ENCODE data around the gene CNDP2.
A peak's percentile ranks its signal among the peaks of the same experiment; 100 is the strongest.

CNDP2 gene

DNA sequence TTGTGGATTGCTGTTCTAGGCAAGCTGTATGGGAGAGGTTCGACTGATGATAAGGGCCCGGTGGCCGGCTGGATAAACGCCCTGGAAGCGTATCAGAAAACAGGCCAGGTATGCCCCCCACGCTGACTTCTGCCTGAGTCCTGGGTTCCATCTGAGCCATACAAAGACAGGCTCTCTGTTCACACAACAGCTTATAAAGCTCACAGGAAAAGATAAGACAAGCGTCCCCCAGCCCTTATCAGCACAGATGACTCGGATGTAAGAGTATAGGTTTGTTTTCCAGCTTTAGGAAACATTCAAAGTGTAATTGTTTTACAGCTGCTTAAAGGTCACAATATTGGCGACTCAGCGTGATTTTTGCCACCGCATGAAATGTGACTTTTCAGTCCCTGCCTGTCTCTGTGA, 12.7 kb downstream of the CNDP2 start:
- no peak for DNase-seq
- no peak overlapping the region for H3K4me3 Mint-ChIP-seq
- H3K36me3 Mint-ChIP-seq (ENCODE audit: low read depth): peaks cover 56% of the 10 kb centered on the region
- TF ChIP-seq, protein P1, sequence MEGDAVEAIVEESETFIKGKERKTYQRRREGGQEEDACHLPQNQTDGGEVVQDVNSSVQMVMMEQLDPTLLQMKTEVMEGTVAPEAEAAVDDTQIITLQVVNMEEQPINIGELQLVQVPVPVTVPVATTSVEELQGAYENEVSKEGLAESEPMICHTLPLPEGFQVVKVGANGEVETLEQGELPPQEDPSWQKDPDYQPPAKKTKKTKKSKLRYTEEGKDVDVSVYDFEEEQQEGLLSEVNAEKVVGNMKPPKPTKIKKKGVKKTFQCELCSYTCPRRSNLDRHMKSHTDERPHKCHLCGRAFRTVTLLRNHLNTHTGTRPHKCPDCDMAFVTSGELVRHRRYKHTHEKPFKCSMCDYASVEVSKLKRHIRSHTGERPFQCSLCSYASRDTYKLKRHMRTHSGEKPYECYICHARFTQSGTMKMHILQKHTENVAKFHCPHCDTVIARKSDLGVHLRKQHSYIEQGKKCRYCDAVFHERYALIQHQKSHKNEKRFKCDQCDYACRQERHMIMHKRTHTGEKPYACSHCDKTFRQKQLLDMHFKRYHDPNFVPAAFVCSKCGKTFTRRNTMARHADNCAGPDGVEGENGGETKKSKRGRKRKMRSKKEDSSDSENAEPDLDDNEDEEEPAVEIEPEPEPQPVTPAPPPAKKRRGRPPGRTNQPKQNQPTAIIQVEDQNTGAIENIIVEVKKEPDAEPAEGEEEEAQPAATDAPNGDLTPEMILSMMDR (IDR thresholded peaks at IDR 0.05): no peak
- H3K27me3 Mint-ChIP-seq (ENCODE audit: low read depth, poor library complexity): peaks cover 3% of the 10 kb centered on the region
- H3K27ac Mint-ChIP-seq: peak overlapping the region; percentile 42
- peaks cover 4% of the 10 kb centered on the region for H3K4me1 Mint-ChIP-seq
- no peaks in the 10 kb centered on the region for H3K9me3 Mint-ChIP-seq

DNA sequence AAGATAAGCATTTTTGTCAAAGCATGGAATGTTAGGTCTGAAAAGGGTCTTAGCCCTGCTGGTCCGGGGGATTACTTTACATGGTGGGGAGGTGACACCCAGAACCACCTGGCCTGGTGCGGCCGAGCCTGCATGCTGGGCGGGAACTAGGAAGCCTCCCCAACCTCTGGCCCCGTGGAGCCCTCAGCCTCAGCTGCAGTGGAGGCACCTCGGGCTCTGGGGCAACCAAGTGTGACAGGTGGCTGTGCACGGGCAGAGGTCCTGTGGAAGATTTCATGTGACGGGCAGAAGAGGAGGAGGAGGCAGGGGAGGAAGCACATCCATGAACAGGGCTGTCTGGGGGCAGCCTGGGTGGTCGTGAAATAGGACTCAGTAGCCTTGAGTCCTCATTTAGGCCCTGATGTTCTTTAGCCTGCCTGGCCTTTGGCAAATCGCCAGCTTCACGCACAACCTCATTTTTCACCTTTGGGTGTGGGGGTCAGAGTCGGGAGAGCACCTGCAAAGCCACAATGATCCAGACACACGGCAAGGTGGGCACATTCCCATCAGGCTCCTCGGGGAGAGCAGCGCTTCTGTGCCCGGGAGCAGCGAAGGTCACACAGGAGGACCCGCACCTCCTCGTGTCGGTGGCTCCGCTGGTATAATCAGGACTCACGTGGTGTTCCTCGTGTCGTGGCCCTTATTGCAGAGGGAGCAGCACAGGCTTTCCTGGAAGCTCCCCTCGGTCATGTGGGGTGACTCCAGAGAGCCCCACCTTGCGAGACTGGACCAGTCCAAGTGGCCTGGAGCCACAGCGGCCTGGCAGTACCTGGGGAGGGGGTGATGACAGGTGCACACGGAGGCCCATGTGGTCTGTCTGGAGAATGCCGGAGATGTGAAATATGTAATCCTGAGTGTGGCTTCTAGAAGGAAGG, 13.9 kb downstream of the CNDP2 start:
- TF ChIP-seq, protein P1 (IDR thresholded peaks at IDR 0.05): no peak
- H3K36me3 Mint-ChIP-seq (ENCODE audit: low read depth): peaks cover 56% of the 10 kb centered on the region
- peaks cover 4% of the 10 kb centered on the region for H3K4me1 Mint-ChIP-seq
- peaks cover 6% of the 10 kb centered on the region for H3K27me3 Mint-ChIP-seq (ENCODE audit: low read depth, poor library complexity)
- DNase-seq: no peak
- H3K4me3 Mint-ChIP-seq: no peak overlapping the region
- no peak overlapping the region for H3K27ac Mint-ChIP-seq
- no peaks in the 10 kb centered on the region for H3K9me3 Mint-ChIP-seq

DNA sequence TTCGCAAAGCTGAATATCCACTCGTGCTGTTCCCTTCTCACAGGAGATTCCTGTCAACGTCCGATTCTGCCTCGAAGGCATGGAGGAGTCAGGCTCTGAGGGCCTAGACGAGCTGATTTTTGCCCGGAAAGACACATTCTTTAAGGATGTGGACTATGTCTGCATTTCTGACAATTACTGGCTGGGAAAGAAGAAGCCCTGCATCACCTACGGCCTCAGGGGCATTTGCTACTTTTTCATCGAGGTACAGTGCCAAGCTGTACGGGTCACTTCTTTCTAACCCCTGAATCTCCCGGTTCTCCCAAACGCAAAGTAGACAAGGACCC, 14.6 kb downstream of the CNDP2 start:
- H3K9me3 Mint-ChIP-seq: no peaks in the 10 kb centered on the region
- no peak for DNase-seq
- peaks cover 4% of the 10 kb centered on the region for H3K4me1 Mint-ChIP-seq
- TF ChIP-seq, protein P1 (IDR thresholded peaks at IDR 0.05): no peak
- peaks cover 56% of the 10 kb centered on the region for H3K36me3 Mint-ChIP-seq (ENCODE audit: low read depth)
- H3K27ac Mint-ChIP-seq: no peak overlapping the region
- H3K27me3 Mint-ChIP-seq (ENCODE audit: low read depth, poor library complexity): peaks cover 6% of the 10 kb centered on the region
- H3K4me3 Mint-ChIP-seq: no peak overlapping the region

DNA sequence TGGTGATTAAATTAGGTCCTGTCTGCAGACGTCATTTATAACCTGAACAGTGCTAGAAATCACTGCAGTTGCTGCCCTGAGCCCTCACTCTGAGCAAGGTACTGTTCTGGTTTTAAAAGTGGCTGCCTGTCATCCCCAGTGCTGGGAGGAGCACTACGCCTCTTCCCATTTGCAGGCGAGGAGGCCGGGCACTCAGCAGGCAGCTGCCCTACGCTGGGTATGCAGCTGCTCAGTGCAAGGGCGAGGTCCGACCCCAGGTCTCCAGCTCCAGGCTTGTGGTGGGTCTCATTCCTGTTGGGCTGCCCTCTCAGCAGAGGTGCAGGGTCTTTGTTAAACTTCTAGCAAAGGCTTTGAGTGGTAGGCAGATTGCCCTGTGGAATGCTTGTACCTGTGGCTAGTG, 15.7 kb downstream of the CNDP2 start:
- TF ChIP-seq, protein P1 (IDR thresholded peaks at IDR 0.05): no peak
- Mint-ChIP-seq H3K27ac (no peak overlapping the region), H3K9me3 (no peaks in the 10 kb centered on the region), H3K4me1 (peaks cover 4% of the 10 kb centered on the region), H3K36me3 (ENCODE audit: low read depth) (peaks cover 52% of the 10 kb centered on the region), H3K4me3 (no peak overlapping the region), H3K27me3 (ENCODE audit: low read depth, poor library complexity) (peaks cover 6% of the 10 kb centered on the region)
- DNase-seq: no peak

DNA sequence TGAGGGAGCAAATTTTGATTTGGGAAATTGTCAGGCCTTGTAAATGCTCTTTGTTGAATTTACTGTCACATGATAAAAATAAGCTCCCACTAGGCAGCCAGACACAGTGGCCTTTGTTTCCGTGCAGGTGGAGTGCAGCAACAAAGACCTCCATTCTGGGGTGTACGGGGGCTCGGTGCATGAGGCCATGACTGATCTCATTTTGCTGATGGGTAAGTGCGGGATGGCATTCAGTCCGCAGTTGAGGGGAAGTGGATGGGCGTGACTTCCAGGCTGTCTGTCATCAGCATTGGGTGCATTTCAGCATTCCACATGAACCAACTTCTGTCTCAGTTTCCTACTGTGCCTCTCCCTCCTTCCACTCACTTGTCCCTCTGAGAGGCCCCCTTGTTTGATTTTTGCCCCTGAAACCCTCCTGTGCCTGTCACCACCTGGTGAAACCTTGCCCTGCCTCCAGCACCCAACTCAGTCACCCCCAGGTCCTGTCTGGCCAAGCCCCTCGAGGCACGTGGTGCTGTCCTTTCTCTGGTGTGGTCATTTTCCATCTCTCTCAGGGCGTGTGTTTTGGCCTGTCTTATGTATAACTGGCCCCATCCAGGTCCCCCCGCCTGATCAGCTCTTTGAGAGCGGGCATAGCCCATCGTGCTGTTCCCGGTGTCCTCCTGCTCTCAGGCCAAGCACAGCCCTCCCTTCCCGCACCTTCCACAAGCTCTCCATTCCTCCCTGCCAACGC, 16.3 kb downstream of the CNDP2 start:
- DNase-seq: no peak
- TF ChIP-seq, protein P1 (IDR thresholded peaks at IDR 0.05): no peak
- peak overlapping the region; percentile 98 for H3K27ac Mint-ChIP-seq
- H3K27me3 Mint-ChIP-seq (ENCODE audit: low read depth, poor library complexity): peaks cover 3% of the 10 kb centered on the region
- H3K4me1 Mint-ChIP-seq: peaks cover 4% of the 10 kb centered on the region
- H3K9me3 Mint-ChIP-seq: no peaks in the 10 kb centered on the region
- H3K4me3 Mint-ChIP-seq: no peak overlapping the region
- peaks cover 49% of the 10 kb centered on the region for H3K36me3 Mint-ChIP-seq (ENCODE audit: low read depth)
